ENCODE data around the gene PGAM2.

PGAM2 gene

DNA sequence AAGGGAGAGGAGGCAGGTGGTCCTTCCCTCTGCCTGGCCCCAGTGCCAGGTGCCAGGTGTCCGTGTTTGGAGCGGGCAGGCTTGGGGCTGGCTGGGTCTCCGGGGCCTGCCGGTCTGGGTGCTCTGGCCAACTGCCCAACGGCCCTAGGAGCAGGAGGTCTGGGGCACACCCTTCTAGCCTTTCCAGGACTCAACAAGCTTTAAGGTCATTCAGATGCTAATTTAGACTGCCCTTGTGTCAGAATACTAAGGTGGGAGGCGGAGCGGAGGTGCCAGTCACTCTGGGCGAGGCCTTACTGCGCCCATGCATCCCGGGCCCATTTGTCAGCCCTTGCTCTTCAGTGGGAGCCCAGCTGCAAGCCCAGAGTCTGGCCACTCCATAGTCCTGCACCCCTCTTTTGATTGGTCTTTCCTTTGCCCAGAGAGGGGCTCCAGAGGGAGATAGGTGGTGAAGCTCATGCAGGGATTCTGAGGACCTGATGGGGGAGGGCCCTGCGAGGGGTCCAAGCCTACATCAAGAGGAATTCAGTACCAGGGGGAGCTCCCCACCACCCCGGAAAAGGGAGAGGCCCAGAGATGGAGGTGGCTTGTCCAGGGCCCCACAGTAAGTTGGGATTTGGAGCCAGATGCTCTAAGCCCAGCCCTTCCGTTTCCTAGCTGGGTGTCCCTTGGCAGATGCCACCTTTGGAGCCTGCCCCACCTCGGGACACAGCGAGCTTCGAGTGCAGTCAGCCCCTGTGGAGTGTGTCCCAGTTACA lies 1.3 kb downstream of the PGAM2 start:
- no peak for DNase-seq

DNA sequence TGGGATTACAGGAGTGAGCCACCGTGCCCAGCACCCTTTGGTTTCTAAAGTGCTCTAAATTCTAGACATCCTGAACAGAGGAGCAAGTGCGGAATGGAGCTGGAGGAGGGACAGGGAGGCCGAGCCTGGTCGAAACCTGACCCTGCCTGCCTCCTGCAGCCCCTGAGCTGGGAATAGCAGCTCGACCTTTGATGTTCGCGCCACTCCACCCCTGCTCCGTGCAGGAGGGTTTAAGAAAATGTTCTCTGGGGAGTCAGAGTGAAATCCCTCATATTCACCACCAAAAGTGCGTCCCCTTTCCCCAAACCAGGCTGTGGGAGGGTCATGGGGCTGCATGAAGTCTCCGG lies 1.8 kb downstream of the PGAM2 start:
- DNase-seq = no peak

- DNase-seq = no peak
Measured at GRCh38 chr7:44062903-44063295, 2.5 kb downstream of the PGAM2 start.

DNA sequence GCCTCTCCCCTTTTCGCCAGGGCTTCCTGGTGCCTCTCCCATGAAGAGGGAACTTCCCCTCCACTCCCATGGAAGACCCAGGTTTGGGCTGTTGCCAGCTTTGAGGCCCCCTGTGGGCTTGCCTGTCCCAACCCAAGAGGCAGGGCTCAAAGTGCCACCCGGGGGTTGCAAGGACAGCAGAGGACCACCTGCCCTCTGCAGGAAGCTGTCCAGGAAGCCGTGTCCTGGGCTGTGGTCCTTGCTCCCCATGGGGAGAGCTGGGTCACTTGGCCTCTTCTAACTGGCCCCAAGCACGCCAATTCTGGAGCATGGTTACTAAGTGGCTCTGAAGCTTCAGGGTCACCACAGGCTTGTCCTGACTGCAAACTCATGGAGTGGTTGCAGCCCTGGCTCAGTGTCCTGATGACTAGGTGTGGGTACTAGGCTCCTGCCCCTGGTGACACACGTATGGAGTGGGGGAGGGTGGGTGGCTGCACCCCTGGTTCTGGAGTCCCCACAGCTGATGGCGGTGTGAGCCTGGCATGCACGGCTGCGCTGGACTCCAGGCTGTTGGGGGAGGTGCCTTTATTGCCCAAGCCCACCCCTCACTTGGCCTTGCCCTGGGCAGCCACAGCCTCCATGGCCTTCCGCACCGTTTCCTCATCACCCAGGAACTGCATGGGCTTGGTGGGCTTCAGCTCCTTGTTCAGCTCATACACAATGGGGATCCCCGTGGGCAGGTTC lies 3.0 kb downstream of the PGAM2 start:
- DNase-seq = no peak

- DNase-seq = no peak
Measured at GRCh38 chr7:44061645-44062179, 3.7 kb downstream of the PGAM2 start.

DNA sequence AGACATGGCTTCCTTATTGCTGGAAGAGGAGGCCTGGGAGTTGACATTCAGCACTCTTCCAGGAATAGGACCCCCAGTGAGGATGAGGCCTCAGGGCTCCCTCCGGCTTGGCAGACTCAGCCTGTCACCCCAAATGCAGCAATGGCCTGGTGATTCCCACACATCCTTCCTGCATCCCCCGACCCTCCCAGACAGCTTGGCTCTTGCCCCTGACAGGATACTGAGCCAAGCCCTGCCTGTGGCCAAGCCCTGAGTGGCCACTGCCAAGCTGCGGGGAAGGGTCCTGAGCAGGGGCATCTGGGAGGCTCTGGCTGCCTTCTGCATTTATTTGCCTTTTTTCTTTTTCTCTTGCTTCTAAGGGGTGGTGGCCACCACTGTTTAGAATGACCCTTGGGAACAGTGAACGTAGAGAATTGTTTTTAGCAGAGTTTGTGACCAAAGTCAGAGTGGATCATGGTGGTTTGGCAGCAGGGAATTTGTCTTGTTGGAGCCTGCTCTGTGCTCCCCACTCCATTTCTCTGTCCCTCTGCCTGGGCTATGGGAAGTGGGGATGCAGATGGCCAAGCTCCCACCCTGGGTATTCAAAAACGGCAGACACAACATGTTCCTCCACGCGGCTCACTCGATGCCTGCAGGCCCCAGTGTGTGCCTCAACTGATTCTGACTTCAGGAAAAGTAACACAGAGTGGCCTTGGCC lies 4.3 kb downstream of the PGAM2 start:
- no peak for DNase-seq

DNA sequence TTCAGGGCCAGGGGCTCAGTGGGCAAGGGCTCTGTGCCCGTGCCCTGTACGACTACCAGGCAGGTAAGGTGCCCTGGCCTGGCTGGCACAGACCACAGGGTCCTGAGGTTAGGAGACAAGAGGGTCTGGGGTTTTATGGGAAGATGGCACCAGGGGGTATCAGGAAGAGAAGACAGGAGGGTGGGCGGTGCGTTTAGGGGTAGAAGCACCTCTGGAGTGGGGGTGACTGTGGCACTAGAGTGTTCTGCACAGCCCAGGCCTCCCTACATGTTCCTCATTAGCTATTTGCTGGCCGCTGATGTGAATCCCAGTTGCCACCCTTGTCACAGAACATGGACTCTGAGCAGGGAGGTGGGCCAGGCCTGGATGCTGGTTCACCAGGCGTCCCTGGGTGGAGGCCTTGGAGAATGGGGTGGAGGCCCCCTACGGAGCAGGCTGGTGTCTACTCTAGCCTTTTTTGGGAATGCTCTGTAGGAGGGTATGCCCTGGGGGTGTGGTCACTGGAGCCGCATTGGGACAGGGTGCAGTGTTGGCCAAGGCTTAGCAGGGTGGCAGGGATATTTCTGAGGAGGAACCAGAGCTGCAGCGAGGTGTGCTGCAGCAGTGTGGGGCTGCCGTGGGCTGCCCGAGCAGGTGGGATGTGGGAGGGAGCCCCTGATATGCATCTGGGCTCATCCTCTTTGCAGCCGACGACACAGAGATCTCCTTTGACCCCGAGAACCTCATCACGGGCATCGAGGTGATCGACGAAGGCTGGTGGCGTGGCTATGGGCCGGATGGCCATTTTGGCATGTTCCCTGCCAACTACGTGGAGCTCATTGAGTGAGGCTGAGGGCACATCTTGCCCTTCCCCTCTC lies 5.0 kb downstream of the PGAM2 start:
- no peak for DNase-seq

- DNase-seq = no peak
Measured at GRCh38 chr7:44059219-44060090, 5.9 kb downstream of the PGAM2 start.

DNA sequence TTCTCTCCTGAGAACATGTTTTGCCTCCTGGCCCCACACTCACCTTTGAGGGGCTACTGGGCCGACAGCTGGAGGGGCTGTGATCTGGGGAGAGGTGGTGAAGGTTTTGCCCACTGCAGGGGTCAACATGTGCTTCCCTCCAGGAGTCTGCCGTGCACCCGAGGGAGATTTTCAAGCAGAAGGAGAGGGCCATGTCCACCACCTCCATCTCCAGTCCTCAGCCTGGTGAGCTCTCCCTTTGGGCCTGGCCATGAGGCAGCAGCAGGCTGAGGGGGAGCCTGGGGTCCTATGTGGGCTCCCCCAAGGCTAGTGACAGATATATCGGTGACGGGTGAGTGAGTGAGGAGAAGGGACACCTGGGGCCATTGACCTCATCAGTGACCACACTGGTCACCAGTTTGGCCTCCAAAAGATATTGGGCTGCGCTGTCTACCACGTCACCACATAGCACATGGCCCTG lies 6.6 kb downstream of the PGAM2 start:
- no peak for DNase-seq

DNA sequence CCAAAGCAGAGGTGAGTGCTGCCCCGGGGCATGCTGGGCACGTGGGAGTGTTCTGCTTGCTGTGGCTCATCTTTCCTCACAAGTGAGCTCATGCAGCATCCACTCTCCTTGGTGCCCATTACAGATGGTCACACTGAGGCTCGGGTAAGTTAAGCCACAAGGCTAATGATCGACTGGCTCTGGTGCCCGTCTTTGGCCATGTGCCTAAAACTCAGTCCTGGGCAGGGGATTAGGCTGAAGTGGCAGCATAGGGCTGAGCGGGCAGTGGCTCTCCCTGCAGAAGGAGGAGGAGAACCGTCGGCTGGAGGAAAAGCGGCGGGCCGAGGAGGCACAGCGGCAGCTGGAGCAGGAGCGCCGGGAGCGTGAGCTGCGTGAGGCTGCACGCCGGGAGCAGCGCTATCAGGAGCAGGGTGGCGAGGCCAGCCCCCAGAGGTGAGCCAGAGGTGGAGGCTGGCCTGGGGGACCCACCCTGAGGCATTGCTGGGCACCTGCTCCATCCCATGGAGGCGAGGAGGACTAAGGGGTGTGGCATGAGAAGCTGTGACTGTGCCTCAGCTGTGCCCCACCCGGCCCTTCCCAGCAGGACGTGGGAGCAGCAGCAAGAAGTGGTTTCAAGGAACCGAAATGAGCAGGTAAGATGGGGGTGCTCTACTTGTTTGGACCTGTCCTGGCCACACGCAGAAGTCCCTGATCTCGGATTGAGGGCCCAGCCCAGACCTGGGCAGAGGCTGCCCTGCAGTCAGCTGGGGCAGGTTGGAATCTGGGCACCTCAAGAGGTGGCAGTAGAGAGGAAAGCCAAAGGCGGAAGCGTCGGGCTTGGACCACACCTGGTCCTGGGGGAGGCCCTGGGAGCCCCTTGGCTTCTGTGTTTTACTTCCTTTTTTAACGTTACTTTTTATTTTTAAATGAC lies 7.3 kb downstream of the PGAM2 start:
- no peak for DNase-seq

DNA sequence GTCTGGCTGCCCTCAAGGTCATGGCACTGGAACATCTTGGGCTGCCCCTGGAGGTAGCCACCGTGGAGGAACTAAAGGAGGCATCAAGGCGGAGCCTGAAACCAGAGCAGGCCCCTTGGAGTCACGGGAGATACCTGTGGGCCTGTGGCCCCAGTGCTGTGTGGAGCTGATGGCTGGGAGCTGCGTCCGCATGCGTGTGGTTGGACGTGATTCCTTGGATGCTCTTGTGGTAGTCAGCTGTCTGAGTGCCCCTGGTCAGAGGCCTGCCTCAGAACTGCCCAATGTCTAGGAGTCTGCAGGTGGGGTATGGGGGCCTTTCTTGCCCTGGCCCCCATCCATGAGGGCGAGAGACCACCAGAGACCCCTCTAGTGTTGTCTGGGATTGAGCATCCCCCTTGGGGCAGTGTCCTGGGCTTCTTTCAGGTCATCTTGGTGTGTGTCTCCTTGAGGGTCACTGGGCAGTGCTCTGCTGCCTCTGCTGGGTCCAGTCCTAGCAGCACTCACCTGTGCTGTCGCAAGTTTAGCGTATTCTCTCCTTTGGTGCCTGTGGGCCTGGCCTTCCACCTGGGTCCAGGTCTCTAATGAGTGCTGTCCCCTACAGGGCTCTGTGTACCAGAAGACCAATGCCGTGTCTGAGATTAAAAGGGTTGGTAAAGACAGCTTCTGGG lies 8.1 kb downstream of the PGAM2 start:
- DNase-seq = no peak

DNA sequence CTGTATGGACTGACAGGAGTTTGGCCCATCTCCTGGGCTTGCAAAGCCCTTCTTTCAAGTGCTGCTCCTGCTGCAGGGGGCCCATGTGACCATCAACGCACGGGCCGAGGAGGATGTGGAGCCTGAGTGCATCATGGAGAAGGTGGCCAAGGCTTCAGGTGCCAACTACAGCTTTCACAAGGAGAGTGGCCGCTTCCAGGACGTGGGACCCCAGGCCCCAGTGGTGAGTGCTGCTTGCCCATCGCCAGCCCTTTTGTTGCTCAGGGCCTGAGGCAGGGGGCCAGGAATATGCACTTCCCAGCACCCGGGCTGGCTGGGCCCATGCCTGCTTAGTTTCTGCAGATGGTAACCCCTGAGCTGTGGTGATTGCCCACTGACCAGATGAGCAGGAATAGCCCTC lies 8.7 kb downstream of the PGAM2 start:
- DNase-seq = no peak

DNA sequence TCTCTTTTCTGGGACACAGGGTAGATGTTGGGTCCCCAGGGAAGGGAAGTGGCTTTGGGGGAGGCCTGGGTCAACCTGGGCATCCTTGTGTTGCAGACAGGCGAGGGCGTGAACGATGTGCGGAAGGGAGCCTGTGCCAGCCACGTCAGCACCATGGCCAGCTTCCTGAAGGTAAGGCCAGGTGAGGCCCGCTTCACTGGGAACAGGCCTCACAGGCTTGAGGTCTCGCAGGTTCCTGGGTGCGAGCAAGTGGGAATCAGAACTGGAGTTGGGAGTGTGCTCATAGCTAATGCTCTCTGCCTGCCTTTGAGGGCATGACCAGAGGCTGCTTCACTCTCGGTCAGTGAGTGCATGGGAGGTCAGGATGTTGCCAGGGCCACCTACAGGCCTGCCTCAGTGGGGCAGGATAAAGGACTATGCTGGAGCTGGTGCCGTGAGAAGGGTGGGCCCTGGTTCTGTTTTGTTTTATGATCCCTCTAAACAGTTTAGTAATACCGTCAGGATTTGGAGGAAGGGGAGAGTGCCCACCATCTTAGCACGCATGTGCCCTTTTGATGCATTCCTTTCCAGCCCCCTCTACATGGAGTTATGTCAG lies 12.5 kb downstream of the PGAM2 start:
- DNase-seq = no peak

DNA sequence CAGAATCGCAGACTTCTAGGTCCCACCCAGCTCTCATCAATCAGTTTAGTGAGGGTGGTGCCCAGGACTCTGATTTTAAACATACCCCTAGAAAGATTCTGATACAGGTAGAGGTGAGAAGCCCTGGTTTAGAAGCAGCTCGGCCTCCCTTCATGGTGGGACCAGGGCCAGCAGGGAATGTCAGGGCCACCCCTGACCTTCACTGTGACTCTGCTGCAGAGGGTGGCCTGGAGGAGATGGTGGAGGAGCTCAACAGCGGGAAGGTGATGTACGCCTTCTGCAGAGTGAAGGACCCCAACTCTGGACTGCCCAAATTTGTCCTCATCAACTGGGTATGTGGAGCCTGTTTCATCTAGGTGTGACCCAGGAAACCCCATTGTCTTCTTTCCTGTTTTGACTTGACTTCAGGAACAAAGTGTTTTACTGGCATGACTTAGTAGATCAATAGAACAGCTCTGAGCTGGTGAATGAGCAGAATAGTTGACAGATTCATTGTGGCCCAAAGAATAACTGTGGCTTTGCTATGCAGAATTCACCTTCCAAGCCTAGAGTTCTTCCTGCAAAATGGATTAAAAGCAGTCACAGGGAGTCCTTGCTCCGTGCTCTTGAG lies 13.7 kb downstream of the PGAM2 start:
- DNase-seq = no peak

DNA sequence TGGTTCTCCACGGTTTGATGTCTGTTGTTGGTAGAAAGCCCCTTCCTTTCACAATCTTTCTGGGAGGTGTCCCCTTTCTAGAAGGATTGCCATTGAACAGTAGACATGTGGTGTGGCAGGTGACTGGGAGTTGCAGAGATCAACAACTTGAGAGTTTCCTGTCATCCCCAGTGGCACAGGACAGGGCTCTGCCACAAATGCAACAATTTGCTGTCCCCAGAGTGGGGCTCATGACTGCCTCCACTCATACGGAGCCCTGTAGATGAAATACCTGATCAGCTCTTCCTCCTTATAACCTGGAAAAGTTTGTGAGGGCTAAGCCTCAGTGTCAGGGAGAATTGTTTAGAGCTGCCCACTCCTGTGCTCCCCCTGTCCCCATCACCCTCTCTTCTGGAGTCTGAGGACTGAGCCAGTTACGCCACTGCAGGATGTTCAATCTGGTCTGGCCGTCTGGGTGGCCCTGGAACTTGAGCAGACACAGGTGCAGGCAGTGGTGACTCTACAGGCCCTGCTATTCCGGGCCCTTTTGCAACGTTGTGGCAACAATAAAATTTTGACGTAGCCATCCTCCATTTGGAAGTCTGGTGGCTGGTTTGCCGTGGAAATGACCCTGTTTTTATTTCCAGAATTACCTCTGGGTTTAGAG lies 14.3 kb downstream of the PGAM2 start:
- no peak for DNase-seq

DNA sequence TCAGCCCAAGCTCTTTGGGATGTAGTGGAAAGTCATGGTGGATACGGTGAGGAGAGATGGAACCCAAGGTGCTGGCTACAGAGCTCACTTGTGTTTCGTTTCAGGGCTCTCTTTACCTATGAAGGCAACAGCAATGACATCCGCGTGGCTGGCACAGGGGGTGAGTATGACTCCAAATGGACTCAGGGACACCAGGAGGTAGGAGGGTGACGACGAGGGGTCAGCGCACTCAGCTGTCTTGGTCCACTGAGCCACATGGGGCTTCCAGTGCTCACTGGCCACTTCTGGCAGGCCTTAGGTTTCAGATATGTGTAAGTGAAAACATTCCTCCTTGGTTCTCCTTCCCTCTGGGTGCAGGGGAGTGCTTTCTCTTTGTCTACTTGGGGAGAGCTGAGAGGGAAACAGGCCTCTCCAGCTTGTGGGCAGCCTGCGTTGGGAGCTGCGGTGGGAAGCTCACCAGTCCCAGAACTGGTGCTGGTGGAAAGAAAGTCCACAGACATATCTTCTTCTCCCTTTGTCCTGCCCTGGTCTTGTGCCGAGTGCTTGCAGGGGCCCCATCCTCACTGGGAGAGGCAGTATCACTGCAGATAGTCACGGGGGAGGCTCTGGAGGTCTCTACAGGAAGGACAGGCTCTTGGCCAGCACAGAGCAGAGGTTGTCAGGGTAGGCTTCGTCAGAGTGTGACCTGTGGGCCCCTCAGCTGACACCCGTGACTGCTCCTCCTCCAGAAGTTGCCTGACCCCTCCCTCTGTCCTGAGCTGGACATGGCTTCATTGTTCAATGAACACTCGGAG lies 15.0 kb downstream of the PGAM2 start:
- no peak for DNase-seq

GRCh38 chr7:44048031-44048795 lies 17.2 kb downstream of the PGAM2 start:
- DNase-seq = no peak
